Measurements from ENCODE around the gene ST8SIA4.

Gene ST8SIA4

DNA sequence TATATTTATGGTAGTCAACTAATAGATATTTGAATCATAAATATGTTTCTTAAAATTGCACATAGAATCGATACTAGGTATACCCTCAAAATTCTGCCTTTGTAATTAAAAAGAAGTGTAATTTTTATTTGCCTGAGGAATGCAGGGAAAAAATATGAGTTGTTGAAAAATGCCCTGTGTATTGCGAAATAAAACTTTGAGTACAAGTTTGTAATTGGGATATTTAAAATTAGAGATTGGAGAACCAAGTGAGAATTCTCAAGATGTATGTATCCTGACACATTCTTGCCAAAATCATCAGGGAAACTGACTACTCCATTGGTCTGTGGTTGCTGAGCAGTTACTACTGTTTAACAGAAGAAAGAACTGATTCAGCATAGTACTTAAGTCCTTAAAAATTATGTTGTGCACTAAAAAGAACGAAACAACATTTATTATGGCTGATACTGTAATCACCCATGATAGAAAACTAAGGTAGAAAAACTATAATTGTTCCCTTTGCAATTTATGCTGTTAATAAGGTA is 36.0 kb downstream of the ST8SIA4 start:
- DNase-seq = no peak

DNA sequence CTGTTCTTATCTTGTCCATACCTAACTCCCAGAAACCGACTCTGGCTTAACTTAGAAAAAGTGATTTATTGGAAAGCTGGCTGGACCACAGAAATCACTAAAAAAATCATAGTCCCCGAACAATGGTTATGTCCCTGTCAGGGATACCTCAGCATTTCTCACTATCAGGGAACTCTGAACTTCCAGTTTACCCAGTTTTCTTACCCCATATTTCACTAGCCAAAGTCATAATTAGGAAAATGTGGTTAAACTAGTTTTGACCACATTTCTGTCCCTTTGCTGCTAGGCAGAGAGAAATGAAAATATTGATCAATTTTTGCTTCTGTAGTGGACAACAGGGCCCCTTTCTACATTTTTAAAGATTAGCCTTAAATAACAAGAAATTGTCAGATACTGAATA is 38.2 kb downstream of the ST8SIA4 start:
- no peak for DNase-seq

DNA sequence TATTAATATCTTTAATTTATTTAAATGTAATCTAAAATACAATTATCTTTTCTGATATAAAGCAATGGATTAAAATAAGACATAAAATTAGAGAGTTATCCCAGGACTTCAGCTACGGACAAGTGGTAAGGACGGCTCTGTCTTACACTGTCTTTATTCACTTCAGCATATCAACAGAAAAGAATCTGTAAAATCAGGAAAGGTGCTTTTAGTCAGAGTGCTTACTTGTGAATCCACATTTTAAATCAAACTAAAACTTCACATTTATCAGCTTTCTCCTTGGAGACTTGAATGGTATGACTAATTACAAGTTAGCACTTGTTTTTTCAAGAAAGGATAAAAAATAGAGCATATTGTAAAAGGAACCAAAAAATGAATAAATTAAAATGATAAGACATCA is 39.3 kb downstream of the ST8SIA4 start:
- no peak for DNase-seq

DNA sequence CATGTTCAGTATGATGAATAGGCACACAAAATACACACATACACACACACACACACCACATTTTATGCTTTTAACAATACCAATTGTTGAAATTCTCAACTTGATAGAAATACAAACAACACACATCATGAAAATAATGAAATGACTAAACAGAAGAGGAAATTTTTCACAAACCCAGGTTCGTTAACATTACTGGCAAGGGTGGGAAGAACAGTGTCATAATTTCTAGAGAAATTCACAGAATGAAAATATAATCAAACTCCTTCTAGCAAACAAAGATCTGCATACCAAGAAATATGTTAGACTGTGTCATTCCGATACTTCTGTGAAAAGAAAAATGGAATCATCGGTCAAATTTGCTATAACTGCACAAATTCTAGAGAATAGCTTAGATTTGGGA is 41.9 kb downstream of the ST8SIA4 start:
- DNase-seq = no peak

DNA sequence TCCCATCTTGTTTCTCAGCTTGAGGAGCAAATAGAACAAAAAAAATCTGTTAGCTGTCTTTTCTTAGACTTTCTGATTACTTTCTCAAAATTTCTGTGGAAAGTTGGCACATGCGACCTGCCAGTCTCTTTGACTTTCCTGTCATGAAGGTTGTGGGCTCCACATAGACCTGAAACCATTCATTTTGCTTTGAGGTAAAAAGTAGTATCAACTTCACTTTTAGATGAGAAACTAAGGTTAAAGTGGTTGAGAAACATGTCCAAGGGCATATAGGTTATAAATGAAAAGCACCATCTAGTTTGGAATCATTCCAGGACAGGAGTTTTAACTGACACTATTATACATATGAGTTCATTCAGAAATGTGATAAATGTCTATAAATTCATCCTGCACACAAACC is 42.7 kb downstream of the ST8SIA4 start:
- no peak for DNase-seq

DNA sequence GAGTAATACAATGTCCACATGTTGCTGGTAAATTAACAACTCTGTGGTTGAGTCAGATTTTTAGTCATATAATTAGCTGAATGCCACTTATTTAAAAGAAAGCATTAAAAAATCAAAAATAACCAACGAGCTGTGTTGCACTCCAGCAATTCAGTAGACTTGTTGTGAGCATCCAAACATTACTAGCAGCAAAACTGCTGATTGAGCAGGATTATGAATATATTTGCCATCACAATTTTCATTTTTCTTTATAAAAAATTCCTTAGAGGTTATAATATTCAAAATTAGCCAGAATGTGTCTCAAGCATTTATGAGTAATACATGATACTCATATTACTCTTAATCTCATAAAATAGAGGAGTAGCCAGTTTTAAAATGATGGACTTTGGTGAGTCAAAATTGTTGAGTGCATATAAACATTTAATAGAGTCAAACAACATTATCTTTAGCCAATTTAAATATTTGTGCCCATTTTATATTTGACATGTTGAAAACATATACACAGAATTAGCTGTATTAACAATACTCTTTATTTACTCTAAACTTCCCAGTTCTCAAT is 44.0 kb downstream of the ST8SIA4 start:
- DNase-seq = no peak

DNA sequence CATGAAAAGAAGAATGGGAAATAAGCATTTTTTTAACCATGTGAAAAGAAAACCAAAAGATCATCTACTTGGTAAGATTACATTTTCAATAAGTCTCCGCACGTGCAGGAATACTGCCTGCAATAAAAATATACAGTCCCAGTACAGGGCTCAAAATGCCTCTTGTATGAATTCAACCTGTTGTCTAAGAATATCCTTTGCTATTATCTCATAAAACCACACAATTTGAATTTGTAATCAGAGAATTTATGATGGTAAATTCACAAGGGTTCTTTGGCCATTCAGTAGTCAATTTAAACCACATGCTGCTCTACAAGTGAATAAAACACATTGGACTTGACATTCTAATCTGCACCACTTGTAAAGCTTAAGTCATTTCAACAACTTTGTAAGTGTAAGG is 46.6 kb downstream of the ST8SIA4 start:
- DNase-seq = no peak

DNA sequence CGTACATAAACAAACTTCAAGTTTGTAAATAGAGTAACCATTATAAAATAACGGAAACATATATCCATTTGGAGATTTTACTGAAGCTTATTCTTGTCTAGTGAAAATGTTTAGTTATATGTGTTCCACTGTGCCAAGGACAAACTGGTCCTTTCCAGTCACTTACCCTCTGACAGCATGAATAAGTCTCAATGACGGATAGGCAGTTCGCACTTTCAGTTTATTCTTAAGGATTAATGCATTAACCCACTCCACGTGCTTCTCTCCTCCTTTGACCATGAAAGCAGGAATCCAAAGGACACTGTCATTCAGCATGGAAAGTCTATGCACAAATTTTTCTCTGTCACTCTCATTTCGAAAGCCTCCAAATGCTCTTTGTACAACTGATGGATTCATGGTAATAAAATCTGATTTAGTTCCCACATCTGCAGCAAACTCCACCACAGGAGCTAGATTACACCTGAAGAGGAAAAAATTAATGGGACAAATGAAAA is 47.1 kb downstream of the ST8SIA4 start:
- no peak for DNase-seq

DNA sequence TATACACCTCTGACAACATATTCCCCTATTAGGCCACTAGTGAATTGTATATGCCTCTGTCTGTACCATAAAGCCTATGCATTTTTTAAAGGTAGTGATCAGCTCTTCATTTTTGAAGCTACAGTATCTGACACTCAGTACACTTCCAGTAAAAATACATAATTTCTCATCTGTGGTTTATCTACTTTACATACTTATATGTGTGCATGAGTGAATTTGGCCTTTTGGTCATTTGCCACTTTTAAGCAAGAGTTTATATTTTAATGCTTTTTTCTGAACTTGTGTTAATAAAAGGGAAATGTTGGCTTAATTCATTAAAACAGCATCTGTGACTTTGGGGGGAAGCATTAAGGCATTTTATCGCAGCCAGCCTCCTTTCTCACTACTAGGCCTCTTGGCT is 47.8 kb downstream of the ST8SIA4 start:
- DNase-seq = no peak

DNA sequence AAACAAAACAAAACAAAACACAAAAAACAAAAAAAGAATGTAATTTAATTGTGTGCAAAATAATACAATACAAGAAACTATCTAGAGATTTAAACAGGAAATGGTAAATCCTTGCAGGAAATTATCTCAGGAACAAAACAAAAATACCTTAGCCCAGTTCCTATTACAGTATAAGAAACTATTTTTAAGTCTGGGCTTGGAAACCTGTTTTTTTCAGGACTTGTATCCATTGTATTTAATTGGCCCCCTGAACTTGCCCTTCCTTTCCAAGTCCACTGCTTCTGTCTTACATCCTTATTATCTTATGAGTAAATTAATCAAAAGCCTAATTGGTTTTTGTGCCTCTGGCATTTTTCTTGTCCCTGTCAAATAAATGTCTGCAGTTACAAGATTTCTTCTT is 48.5 kb downstream of the ST8SIA4 start:
- DNase-seq = no peak

DNA sequence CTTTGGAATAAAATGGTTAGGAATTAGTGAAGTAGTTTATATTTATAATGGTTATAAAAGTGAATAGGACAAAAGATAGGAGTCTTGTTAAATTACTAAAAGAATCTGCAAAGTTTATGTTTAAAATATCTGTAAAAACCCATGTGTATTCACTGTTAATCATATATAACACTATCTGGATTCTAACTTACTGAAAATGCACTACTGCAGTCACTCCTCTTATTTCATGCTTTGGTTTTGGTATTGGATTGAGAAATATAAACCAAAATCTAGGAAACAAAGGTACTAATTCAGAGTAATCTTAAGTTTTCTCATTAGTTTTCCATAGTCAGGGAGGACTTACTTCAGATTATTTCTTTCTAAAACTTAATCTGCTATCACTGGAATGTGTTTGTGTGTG is 49.5 kb downstream of the ST8SIA4 start:
- DNase-seq = no peak

DNA sequence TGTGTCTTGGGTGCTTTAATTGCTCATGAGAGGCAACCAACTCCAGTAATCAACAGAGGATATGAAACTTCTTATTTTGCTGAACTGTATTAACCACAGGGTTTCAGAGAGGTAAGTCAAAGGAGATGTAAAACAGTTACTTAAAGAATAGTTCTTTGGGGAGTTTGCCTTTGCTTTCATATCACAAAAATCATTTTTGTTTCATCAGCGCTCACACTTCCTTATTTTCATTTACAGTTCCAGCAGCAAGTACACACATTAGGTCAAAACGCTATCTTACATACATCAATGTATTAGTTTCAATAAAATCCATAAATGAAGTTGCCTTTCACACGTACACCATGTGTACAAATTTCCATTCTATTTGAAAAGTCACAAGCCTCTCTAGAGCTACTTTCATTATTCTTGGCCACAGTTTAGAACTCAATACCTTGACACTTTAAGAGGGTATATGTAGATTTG is 50.1 kb downstream of the ST8SIA4 start:
- no peak for DNase-seq

DNA sequence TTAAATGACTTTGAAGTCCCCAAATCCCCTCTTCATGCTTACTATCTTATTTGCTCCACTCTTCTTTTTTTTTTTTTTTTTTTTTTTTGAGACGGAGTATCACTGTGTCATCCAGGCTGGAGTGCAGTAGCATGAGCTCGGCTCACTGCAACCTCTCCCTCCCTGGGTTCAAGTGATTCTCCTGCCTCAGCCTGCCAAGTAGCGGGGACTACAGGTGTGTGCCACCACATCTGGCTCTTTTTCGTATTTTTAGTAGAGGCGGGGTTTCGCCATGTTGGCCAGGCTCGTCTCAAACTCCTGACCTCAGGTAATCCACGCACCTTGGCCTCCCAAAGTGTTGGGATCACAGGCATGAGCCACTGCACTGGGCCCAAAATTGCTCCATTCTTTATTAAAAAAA is 51.0 kb downstream of the ST8SIA4 start:
- no peak for DNase-seq

DNA sequence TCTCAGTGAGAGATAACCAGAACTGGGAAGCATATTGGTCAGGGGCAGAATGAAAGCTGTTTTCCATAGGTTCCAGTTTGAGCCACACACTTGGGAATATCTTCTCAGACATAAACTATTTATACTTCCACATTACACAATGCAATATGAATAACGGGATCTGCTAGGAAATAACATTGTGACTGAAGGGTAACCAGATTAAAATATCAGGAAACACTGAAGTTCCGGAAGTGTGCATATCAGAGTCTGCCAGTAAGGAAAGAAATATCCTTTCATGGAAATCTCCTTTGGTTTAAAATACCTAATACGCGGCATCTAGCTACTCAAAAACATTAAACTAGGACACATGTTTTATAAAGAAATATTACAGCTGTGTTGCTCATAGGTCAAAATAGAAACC is 56.3 kb downstream of the ST8SIA4 start:
- no peak for DNase-seq

DNA sequence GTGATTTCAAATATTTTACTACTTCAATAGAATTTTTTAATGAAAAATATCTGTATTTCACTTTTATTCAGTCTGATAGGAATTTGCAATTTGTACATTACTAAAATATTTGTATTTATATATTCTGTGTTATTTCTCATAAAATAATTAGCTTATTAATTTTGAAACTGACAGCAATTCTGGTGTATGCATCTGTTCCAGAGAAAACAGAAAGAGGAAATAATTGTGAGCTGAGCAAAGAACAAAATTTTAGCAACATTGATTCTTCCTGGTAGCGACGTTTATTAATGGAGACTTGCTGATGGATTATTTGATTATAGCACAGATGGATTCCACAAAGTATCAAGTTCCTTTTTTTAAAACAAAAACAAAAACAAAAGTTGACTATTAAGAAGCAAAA is 61.0 kb downstream of the ST8SIA4 start:
- no peak for DNase-seq

DNA sequence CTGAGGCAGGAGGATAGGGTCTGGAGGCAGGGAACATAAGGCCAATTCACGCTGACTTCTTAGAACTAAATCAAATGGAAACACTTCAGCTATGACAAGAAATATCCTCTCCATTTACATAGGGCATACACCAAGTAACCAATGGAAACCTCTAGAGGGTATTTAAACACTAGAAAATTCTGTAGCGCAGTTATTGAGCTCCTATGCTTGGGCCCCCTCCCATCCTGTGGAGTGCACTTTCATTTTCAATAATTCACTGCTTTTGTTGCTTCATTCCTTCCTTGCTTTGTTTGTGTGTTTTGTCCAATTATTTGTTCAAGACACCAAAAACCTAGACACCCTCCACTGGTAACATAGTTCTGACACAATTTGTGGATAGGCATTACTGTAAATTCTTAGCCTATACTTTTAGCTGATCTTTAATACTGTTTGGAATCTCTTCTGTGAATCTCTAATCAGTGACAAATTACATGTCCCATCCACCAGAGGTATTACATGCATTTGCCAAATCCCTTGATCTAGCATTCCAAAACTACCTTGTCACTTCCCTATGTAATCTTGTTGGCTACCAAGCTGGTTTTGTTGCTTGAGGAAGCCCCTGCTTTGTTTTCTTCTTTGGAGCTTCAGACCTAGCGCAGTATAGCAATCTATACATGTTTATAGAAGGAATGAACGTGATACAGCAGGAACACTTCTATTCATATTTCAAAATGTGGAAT is 61.6 kb downstream of the ST8SIA4 start:
- DNase-seq = no peak

DNA sequence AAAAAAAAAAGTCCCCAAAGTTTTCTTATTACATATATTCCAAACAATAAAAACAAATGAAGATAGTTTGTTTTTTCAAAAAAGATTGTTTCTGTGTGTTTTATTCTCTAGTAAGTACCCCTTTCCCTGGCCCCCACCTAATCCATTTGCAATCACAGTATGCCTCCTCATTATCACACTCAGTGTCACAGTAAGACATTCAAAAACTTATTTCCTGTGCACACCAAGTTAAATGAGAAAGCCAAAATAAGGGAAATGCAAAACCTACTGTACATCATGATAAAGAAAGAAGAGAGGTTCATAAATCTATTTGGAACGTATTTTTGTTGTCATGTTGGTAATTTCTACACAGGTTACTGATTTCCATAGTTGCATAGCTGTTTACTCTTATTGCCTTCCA is 62.3 kb downstream of the ST8SIA4 start:
- DNase-seq = no peak

DNA sequence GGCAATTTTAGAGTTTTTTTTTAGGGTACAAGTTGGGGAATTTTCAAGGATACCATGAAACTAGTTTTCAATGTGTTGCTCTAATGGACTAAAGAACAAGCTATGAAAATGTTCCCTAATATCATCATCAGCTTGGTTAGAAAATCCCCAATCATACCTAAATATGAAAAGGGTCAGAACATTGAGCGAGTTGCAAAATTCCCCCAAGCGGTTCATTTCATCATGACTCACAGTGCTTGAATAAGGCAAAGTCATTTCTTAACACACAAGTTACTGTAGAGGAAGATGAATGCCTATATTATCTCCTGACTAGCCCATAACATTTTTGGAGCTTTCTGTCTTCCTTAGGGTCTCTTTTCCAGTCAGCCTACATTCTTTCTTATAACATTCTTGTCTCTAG is 62.7 kb downstream of the ST8SIA4 start:
- no peak for DNase-seq

DNA sequence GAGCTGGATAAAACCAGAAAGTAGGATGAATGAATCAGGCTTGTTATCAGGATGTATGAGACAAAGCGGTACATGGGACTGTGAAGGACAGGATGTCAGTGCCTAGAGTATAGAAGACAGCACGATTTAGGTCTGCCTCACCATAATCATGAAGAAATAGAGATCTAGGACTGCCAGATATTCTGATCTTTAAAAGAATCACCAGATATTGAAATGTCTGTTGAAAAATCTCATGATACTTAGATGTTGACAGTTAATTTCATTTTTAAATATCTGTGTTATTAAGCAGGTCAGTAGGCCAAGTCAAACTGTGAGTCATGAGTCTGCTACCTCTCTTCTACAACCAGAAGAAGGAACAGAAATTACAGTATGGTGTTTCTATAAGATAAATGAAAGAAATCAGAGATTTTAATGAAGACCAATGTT is 65.0 kb downstream of the ST8SIA4 start:
- no peak for DNase-seq

DNA sequence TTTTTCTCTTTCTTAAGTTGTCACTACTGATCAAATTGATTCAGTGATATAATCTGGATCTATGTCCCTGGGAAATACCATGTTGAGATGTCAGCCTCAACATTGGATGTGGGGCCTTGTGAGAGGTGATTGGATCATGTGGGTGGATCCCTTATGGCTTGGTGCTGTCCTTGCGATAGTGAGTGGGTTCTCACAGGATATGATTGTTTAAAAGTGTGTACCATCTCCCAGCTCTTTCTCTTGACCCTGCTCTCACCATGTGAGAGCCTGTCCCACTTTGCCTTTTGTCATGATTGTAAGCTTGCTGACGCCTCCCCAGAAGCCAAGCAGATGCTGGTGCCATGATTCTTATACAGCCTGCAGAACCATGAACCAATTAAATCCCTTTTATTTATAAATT is 68.6 kb downstream of the ST8SIA4 start:
- DNase-seq = no peak

DNA sequence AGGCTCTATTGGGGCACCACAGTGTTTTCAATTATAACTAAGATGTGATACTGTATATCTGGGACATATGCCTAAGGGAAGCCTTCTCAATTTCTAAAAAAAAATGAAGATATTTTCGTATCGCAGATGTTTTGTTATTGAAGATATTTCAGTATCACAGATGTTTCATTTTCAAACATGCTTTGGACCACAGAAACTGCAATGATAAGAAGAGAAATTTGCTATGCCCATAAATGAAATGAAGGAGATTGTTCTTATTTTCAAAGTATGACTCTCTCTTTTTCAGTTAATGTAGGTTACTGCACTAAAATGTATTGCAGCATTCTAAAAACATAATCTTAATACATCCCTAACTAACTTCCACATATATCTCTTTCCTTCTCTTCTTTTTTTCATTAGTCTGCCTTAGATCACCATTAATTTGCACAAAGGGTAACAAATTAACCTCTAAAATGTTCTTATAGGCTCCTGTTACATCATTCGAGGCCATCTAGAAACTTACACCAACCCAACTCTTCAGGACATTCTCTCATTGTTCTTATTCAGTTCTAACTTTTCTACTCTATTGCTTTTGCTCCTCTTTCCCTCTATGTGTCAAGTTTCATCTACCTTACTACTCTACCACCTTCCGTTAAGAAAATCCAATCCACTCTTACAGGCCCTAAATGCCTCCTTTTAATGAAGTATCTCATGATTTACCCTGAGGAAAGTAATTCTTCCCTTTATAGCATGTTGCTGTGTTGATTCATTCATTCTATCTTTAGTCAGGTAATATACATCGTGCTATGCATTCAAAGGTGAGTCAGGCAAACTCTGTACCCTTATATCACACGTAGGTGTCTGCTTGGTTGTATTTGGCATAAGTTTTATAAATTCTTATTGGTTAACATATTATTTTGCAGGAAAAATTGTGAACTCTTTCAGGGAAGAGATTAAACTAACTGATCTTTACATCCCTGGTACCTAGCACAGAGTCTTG is 70.5 kb downstream of the ST8SIA4 start:
- DNase-seq = no peak

DNA sequence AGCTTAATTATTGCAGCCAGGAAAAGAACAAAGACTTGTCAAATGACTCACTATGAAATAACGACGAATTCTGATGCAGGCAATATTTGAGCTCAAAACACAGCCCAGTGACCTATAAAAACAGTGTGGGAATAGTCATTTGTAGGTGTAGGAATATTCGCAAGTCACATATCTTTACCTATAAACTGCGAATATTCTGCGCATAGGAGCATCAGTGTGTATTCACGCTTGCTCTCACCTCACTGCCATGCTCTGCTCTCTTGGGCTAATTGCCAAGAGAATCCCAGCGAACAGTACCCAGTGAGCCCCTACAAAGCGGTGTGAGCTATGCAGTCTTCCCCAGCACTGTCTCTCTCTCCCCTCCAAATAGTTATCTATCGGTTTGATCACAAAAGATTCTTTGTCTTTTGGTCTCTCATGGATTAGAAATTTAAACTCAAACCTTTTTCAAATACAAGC is 74.2 kb downstream of the ST8SIA4 start:
- no peak for DNase-seq
